GM10847 (cell line): ENCODE results near the gene LIN52.

Experiments
- POLR2A ChIP-seq: IDR thresholded peaks from 2 replicates; pipeline ENCODE4 v1.6.1; 2011; ENCODE audit not compliant: insufficient read length; ENCODE audit errors: extremely low read depth

LIN52 gene

GRCh38 chr14:74249433-74250375, 164.9 kb downstream of the LIN52 start:
- TF ChIP-seq POLR2A, result no peak
